A673 (cell line): ENCODE results near the gene BRINP2.
"Not testable (repeated sequence)": the region's sequence is repeated elsewhere in the genome, so short reads cannot be mapped to it uniquely, and the experiment has no call there.

Experiments used
- CTCF ChIP-seq: fragments of 300-800, 200-600 bp; sonication (generic); conservative IDR thresholded peaks from 2 replicates; pipeline ENCODE4 v1.5.1; 2017; ENCODE audit warnings: low read depth, mild to moderate bottlenecking, antibody characterized with exemption, low read length, moderate library complexity, mixed read lengths
- EZH2 ChIP-seq: fragments of 200-600 bp; sonication (generic); IDR thresholded peaks from 2 replicates; pipeline ENCODE4 v1.6.1; 2017; ENCODE audit warnings: borderline replicate concordance, low read depth, mild to moderate bottlenecking, mixed read lengths, antibody characterized with exemption, low read length; ENCODE audit not compliant: poor library complexity, severe bottlenecking

GRCh38 chr1:177321434-177321833, 150.7 kb downstream of the BRINP2 start:
- not testable (repeated sequence) for TF ChIP-seq CTCF, EZH2
